Vagina (tissue), 2 donors: ENCODE measurements around the gene DIRAS1.

Source experiments
- POLR2A ChIP-seq, 2 donors: fragments of 450-650 bp; IDR thresholded peaks; one replicate each; pipeline ENCODE4 v1.6.1; 2017; ENCODE audit warnings: antibody characterized with exemption in 2 of 2, mild to moderate bottlenecking in 2 of 2, moderate library complexity in 2 of 2
- TF ChIP-seq, protein P1 (sequence below), 3 experiments: fragments of 450-650 bp in 2 of 3; fragments of 200-600 bp in 1 of 3; sonication (generic) in 1 of 3; IDR thresholded peaks; one replicate each; pipeline ENCODE4 v1.5.1; 2017 to 2019; ENCODE audit warnings: antibody characterized with exemption in 3 of 3, mild to moderate bottlenecking in 2 of 3, moderate library complexity in 2 of 3

DNA sequence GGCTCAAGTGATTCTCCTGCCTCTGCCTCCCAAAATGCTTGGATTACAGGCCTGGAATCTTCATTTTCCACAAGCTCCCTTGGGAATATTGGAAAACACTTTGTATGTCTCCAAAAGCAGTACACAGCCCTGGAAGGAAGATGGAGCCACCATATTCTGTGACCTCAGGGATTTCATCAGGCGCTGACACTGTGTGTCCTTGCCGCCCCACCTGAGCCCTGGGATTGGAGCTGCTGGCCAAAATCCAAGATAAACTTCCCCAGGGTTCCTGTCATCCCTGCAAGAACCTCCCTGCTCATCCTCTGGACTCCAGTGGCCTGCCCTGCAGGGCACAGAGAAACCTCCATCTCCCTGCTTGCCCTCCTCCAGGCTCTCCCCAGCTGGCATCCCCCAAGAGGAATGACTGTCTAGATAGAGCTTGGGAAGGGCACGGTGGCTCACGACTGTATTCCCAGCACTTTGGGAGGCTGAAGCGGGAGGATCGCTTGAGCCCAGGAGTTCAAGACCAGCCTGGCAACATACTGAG, 17.4 kb downstream of the DIRAS1 start:
- TF ChIP-seq POLR2A (IDR thresholded peaks at IDR 0.05), result no peak
- TF ChIP-seq, protein P1, sequence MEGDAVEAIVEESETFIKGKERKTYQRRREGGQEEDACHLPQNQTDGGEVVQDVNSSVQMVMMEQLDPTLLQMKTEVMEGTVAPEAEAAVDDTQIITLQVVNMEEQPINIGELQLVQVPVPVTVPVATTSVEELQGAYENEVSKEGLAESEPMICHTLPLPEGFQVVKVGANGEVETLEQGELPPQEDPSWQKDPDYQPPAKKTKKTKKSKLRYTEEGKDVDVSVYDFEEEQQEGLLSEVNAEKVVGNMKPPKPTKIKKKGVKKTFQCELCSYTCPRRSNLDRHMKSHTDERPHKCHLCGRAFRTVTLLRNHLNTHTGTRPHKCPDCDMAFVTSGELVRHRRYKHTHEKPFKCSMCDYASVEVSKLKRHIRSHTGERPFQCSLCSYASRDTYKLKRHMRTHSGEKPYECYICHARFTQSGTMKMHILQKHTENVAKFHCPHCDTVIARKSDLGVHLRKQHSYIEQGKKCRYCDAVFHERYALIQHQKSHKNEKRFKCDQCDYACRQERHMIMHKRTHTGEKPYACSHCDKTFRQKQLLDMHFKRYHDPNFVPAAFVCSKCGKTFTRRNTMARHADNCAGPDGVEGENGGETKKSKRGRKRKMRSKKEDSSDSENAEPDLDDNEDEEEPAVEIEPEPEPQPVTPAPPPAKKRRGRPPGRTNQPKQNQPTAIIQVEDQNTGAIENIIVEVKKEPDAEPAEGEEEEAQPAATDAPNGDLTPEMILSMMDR (IDR thresholded peaks at IDR 0.05), result no peak
